ENCODE measurements around the gene AHSG. TPM values are rescaled to one million over a fixed set of nuclear protein-coding genes. Genes with fewer than 3 reads are reported as not detected.
"Not testable (repeated sequence)": the region's sequence is repeated elsewhere in the genome, so short reads cannot be mapped to it uniquely, and the experiment has no call there.

The AHSG gene
- total RNA-seq (1 to 10 TPM in 1 of 6 donors, under 1 TPM in 2, not detected in 3; 0.12 to 1.8 (median 0.19) TPM), polyA plus RNA-seq (under 1 TPM in 1 of 2 donors, not detected in 1; 0.30 TPM)

DNA sequence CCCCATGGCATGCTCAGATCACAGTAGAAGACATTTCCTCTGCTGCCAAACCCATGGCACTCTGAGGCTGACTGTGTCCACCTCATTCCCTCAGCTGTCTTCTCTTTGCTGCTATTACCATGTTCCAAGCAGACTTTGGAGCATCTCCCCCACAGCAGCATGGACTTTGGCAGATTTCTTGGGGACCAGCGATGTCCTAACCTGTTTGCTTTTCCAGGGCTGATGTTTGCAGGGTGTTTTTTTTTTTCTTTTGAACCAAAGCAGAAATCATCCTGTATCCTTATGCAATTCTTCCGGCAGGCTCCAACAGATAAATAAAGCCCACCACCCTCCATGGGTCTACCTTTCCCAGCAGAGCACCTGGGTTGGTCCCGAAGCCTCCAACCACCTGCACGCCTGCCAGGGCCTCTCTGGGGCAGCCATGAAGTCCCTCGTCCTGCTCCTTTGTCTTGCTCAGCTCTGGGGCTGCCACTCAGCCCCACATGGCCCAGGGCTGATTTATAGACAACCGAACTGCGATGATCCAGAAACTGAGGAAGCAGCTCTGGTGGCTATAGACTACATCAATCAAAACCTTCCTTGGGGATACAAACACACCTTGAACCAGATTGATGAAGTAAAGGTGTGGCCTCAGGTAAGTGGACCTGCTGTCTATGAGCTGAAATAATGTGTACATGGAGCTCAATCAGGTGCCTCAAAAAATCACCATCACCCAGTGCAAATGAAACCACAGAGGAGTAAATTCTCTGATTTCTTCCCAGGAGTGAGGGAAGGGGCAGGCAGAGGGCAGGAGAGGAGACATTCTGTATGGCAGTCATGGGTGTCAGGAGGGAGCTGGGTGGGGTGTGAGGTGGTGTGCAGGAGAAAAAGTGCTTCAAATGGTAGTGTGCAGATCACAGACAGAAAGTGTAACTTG lies at the start of gene AHSG:
AHSG (plus strand) TSS at position 340 of the 916 bp plus-strand sequence; CDS start at position 422, 82 bp downstream.
- no peak for FAIRE-seq
- Histone ChIP-seq H3K4me3 (no peak within 1 kb of the TSS), H3K9me3 (no peaks in the 10 kb centered on the region), H3K27ac (no peak within 1 kb of the TSS), H3K36me3 (no peaks in the 10 kb centered on the region), H3K27me3 (no peaks in the 10 kb centered on the region), H3K4me1 (peaks cover 0 to 4% (median 0%) of the 10 kb centered on the region in 3 donors)
- ATAC-seq = no peak
- WGBS, 2 donors = 69 to 75% methylated on average over 7 of the region's 7 CpGs
- intact Hi-C loops (cut with DNase I) = loop anchor here in 1 of 3 donors (5.0 to 10.0 kb wide), 2 partner anchors 142 to 209 kb away; no protein-coding TSS in a partner anchor
- no peak for DNase-seq
- TF ChIP-seq, protein P1, sequence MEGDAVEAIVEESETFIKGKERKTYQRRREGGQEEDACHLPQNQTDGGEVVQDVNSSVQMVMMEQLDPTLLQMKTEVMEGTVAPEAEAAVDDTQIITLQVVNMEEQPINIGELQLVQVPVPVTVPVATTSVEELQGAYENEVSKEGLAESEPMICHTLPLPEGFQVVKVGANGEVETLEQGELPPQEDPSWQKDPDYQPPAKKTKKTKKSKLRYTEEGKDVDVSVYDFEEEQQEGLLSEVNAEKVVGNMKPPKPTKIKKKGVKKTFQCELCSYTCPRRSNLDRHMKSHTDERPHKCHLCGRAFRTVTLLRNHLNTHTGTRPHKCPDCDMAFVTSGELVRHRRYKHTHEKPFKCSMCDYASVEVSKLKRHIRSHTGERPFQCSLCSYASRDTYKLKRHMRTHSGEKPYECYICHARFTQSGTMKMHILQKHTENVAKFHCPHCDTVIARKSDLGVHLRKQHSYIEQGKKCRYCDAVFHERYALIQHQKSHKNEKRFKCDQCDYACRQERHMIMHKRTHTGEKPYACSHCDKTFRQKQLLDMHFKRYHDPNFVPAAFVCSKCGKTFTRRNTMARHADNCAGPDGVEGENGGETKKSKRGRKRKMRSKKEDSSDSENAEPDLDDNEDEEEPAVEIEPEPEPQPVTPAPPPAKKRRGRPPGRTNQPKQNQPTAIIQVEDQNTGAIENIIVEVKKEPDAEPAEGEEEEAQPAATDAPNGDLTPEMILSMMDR (IDR thresholded peaks at IDR 0.05) = no peak

GRCh38 chr3:186564586-186564985 lies 48.3 kb upstream of the AHSG start:
- H3K27ac ChIP-seq = no peak overlapping the region
- TF ChIP-seq, protein P1 (IDR thresholded peaks at IDR 0.05) = no peak
- H3K27me3 ChIP-seq = no peaks in the 10 kb centered on the region
- H3K36me3 ChIP-seq = no peaks in the 10 kb centered on the region
- H3K4me1 ChIP-seq = peaks cover 0 to 8% (median 5%) of the 10 kb centered on the region in 3 donors
- DNase-seq (no peak), FAIRE-seq (no peak), ATAC-seq (no peak)
- no peak overlapping the region for H3K4me3 ChIP-seq
- intact Hi-C loops (cut with DNase I) = no loop called here
- no peaks in the 10 kb centered on the region for H3K9me3 ChIP-seq

DNA sequence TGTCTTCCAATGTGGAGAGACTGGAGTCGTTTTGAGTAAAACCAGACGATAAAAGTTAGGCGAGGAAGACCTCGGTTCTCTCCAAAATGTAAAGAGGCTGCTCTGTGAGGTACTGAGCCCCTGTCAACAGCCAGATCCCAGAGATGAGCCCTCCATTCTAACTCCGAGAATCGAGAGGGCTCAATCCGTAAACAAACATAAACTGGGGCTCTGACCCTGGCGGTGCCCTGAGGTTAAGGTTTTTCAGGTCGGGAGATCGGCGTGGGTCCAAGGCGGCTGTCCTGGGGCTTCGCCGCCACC lies 46.1 kb upstream of the AHSG start:
- Histone ChIP-seq H3K27ac (peak overlapping the region; percentile 56 to 85 (median 73)), H3K4me1 (peaks cover 5 to 12% (median 5%) of the 10 kb centered on the region in 3 donors), H3K9me3 (no peaks in the 10 kb centered on the region), H3K4me3 (peak overlapping the region; percentile 58 to 95 (median 70)), H3K36me3 (no peaks in the 10 kb centered on the region), H3K27me3 (no peaks in the 10 kb centered on the region)
- FAIRE-seq (no peak), DNase-seq (no peak), ATAC-seq (peak in 3 of 4 donors; percentile 0 to 1 (median 1))
- WGBS, 2 donors = 0% methylated on average over 14 of the region's 14 CpGs
- intact Hi-C loops (cut with DNase I) = no loop called here
- TF ChIP-seq, protein P1 (IDR thresholded peaks at IDR 0.05) = no peak

GRCh38 chr3:186567072-186567921 lies 45.6 kb upstream of the AHSG start, which contains the start of gene TBCCD1:
TSS of gene TBCCD1 (minus strand) at chr3:186567339. CDS start at chr3:186564329, 3,010 bp downstream.
- peak within 1 kb of the TSS; percentile 56 to 85 (median 73) for H3K27ac ChIP-seq
- intact Hi-C loops (cut with DNase I) = no loop called here
- TF ChIP-seq, protein P1 (IDR thresholded peaks at IDR 0.05) = no peak
- WGBS, 2 donors = 0 to 1% methylated on average over 64 to 66 of the region's 66 CpGs
- H3K4me1 ChIP-seq = peaks cover 5 to 16% (median 10%) of the 10 kb centered on the region in 3 donors
- no peak for FAIRE-seq
- H3K4me3 ChIP-seq = peak within 1 kb of the TSS; percentile 58 to 95 (median 70)
- H3K36me3 ChIP-seq = peaks cover 0 to under 1% (median 0%) of the 10 kb centered on the region in 3 donors
- peak; percentile 80 to 88 (median 82) for ATAC-seq
- no peaks in the 10 kb centered on the region for H3K9me3 ChIP-seq
- no peaks in the 10 kb centered on the region for H3K27me3 ChIP-seq
- peak; percentile 88 to 99 (median 94) for DNase-seq

DNA sequence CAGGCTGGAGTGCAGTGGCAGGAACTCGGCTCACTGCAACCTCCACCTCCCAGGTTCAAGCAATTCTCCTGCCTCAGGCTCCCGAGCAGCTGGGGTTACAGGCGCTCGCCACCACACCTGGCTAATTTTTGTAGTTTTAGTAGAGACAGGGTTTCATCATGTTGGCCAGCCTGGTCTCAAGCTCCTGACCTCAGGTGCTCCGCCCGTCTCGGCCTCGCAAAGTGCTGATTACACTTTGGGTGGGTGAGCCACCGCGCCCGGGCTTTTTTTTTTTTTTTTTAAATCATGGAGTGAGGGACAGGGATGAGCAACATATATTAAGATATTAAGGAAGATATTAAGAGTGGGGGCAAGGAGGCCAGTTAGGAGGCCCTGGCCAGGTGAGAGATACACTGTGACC lies 43.5 kb upstream of the AHSG start:
- WGBS, 2 donors = 73 to 80% methylated on average over 11 of the region's 11 CpGs
- peak overlapping the region in 1 of 4 donors; percentile 90 for H3K4me3 ChIP-seq

More for the DNA sequence above, 43.5 kb upstream of the AHSG start:
- H3K27me3 ChIP-seq; FAIRE-seq; H3K27ac ChIP-seq; H3K9me3 ChIP-seq; intact Hi-C loops (cut with DNase I); H3K36me3 ChIP-seq; ATAC-seq: not testable (repeated sequence)
- peaks cover 11 to 24% (median 19%) of the 10 kb centered on the region in 3 donors for H3K4me1 ChIP-seq
- DNase-seq = peak in 1 of 6 donors; percentile 23
